ENCODE measurements around the gene ZNF488.

The ZNF488 gene

GRCh38 chr10:47383261-47384147 is 589 bp downstream of the ZNF488 start:
- in situ Hi-C loops (cut with MboI; ENCODE audit: low sequenced_read_pairs): loop anchor here (5.0 kb wide), 2 partner anchors 1101 to 1276 kb away; no protein-coding TSS in a partner anchor

- in situ Hi-C loops (cut with MboI; ENCODE audit: low sequenced_read_pairs): loop anchor here (5.0 kb wide), 2 partner anchors 1099 to 1274 kb away; no protein-coding TSS in a partner anchor
These were observed 2.4 kb downstream of the ZNF488 start for GRCh38 chr10:47381427-47382379.

- in situ Hi-C loops (cut with MboI; ENCODE audit: low sequenced_read_pairs): loop anchor here (5.0 kb wide), 2 partner anchors 1099 to 1274 kb away; no protein-coding TSS in a partner anchor
These were observed 3.0 kb downstream of the ZNF488 start for GRCh38 chr10:47381103-47381395.

GRCh38 chr10:47380341-47381102 is 3.6 kb downstream of the ZNF488 start:
- in situ Hi-C loops (cut with MboI; ENCODE audit: low sequenced_read_pairs): loop anchor here (5.0 kb wide), 2 partner anchors 1098 to 1273 kb away; no protein-coding TSS in a partner anchor

- in situ Hi-C loops (cut with MboI; ENCODE audit: low sequenced_read_pairs): loop anchor here (5.0 kb wide), 2 partner anchors 1098 to 1273 kb away; no protein-coding TSS in a partner anchor
These were observed 4.2 kb downstream of the ZNF488 start for GRCh38 chr10:47379901-47380300.

- in situ Hi-C loops (cut with MboI; ENCODE audit: low sequenced_read_pairs): no loop called here
These were observed 4.7 kb downstream of the ZNF488 start for GRCh38 chr10:47379445-47379785.

- in situ Hi-C loops (cut with MboI; ENCODE audit: low sequenced_read_pairs): no loop called here
These were observed 5.3 kb downstream of the ZNF488 start for GRCh38 chr10:47378606-47379444.

GRCh38 chr10:47378183-47378510 is 5.9 kb downstream of the ZNF488 start:
- in situ Hi-C loops (cut with MboI; ENCODE audit: low sequenced_read_pairs): no loop called here

- in situ Hi-C loops (cut with MboI; ENCODE audit: low sequenced_read_pairs): no loop called here
These were observed 7.4 kb downstream of the ZNF488 start for GRCh38 chr10:47376522-47377220.

GRCh38 chr10:47374611-47375536 is 9.2 kb downstream of the ZNF488 start:
- in situ Hi-C loops (cut with MboI; ENCODE audit: low sequenced_read_pairs): no loop called here

GRCh38 chr10:47372726-47373125 is 11.4 kb downstream of the ZNF488 start:
- in situ Hi-C loops (cut with MboI; ENCODE audit: low sequenced_read_pairs): no loop called here

- in situ Hi-C loops (cut with MboI; ENCODE audit: low sequenced_read_pairs): no loop called here
These were observed 12.2 kb downstream of the ZNF488 start for GRCh38 chr10:47371629-47372485.

- in situ Hi-C loops (cut with MboI; ENCODE audit: low sequenced_read_pairs): no loop called here
These were observed 13.2 kb downstream of the ZNF488 start for GRCh38 chr10:47370878-47371277.

- in situ Hi-C loops (cut with MboI; ENCODE audit: low sequenced_read_pairs): no loop called here
These were observed 13.9 kb downstream of the ZNF488 start for GRCh38 chr10:47370015-47370767.

- in situ Hi-C loops (cut with MboI; ENCODE audit: low sequenced_read_pairs): no loop called here
These were observed 14.7 kb downstream of the ZNF488 start for GRCh38 chr10:47369251-47369894.

Data from HL-60/S4 treated with retinoic acid at 250 ng/mL for 4 days and 3 days (cell line).